AML-193 (cell line): Measurements from ENCODE around the gene IGF2BP1.
"Not testable (repeated sequence)": the region's sequence is repeated elsewhere in the genome, so short reads cannot be mapped to it uniquely, and the experiment has no call there.

Experiments
- DNase-seq, 2 experiments: peaks; one replicate each; lab custom pipeline; 2025; lab: John Stamatoyannopoulos, UW

The IGF2BP1 gene

GRCh38 chr17:49100601-49101000 is 103.4 kb downstream of the IGF2BP1 start:
- DNase-seq, result no peak

- no peak for DNase-seq
These were observed 103.9 kb downstream of the IGF2BP1 start for GRCh38 chr17:49101054-49101534.

DNA sequence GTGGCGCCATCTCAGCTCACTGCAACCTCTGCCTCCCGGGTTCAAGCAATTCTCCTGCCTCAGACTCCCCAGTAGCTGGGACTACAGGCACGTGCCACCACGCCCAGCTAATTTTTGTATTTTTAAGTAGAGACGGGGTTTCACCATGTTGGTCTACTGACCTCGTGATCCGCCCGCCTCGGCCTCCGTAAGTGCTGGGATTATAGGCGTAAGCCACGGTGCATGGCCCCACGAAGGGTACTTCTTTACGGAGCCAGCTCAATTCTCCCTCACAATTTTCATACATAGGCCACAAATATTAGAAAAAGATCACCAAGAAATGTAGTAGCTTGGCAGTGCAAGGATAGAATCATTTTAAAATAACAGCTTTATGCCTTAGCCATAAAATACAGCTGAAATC is 106.2 kb downstream of the IGF2BP1 start:
- DNase-seq, result not testable (repeated sequence)

DNA sequence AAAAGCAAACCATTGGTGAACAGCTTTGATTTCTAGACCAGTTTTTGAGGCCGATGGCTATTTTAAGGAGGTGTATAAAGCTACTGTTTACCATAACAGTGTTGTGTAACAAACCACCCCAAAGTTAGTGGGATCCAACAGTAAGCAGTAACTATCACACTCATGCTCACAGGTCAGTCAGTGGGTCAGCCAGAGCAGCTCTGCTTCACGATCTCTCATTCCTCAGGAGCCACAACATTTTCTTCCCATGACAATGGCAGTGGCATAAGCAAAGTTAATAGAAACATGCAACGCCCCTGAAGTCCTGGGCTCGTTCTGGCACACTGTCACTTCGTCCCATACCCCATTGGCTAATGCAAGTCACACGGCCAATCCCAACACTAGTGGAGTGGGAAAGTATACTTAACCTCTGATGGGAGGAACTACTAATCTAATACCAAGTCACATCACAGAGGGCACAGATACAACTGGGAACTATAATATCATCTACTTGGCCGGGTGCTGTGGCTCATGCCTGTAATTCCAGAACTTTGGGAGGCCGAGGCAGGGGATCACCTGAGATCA is 107.4 kb downstream of the IGF2BP1 start:
- DNase-seq, result no peak
